Measurements from ENCODE around the gene EIF2D.

EIF2D gene

GRCh38 chr1:206572835-206573234, 39.4 kb downstream of the EIF2D start:
- DNase-seq (ENCODE audit: low spot score) (no peak), FAIRE-seq (no peak)

GRCh38 chr1:206570529-206570928, 41.7 kb downstream of the EIF2D start:
- DNase-seq (ENCODE audit: low spot score) = no peak
- no peak for FAIRE-seq

GRCh38 chr1:206569556-206569955, 42.7 kb downstream of the EIF2D start:
- no peak for DNase-seq (ENCODE audit: low spot score)
- no peak for FAIRE-seq

- DNase-seq (ENCODE audit: low spot score) (no peak), FAIRE-seq (no peak)
These were observed 43.4 kb downstream of the EIF2D start for GRCh38 chr1:206568779-206569352.

GRCh38 chr1:206568256-206568655, 44.0 kb downstream of the EIF2D start:
- DNase-seq (ENCODE audit: low spot score) (peak; percentile 52), FAIRE-seq (no peak)

GRCh38 chr1:206566999-206567398, 45.3 kb downstream of the EIF2D start:
- DNase-seq (ENCODE audit: low spot score) (no peak), FAIRE-seq (no peak)

- no peak for FAIRE-seq
- DNase-seq (ENCODE audit: low spot score) = no peak
These were observed 46.3 kb downstream of the EIF2D start for GRCh38 chr1:206565995-206566394.

GRCh38 chr1:206563367-206564207, 48.7 kb downstream of the EIF2D start:
- no peak for DNase-seq (ENCODE audit: low spot score)
- FAIRE-seq = no peak

- no peak for DNase-seq (ENCODE audit: low spot score)
- FAIRE-seq = no peak
These were observed 52.1 kb downstream of the EIF2D start for GRCh38 chr1:206560007-206560716.

GRCh38 chr1:206559672-206559995, 52.6 kb downstream of the EIF2D start:
- no peak for DNase-seq (ENCODE audit: low spot score)
- no peak for FAIRE-seq

GRCh38 chr1:206558794-206559671, 53.2 kb downstream of the EIF2D start:
- DNase-seq (ENCODE audit: low spot score) (no peak), FAIRE-seq (no peak)

- no peak for DNase-seq (ENCODE audit: low spot score)
- no peak for FAIRE-seq
These were observed 54.4 kb downstream of the EIF2D start for GRCh38 chr1:206557636-206558473.

GRCh38 chr1:206556750-206557635, 55.3 kb downstream of the EIF2D start:
- FAIRE-seq (no peak), DNase-seq (ENCODE audit: low spot score) (peak; percentile 76)

- FAIRE-seq (no peak), DNase-seq (ENCODE audit: low spot score) (no peak)
These were observed 56.1 kb downstream of the EIF2D start for GRCh38 chr1:206556047-206556749.

GRCh38 chr1:206555473-206555935, 56.8 kb downstream of the EIF2D start:
- DNase-seq (ENCODE audit: low spot score) (no peak), FAIRE-seq (no peak)

- no peak for FAIRE-seq
- DNase-seq (ENCODE audit: low spot score) = no peak
These were observed 57.4 kb downstream of the EIF2D start for GRCh38 chr1:206554701-206555472.

GRCh38 chr1:206554211-206554610, 58.1 kb downstream of the EIF2D start:
- FAIRE-seq = no peak
- DNase-seq (ENCODE audit: low spot score) = no peak

- DNase-seq (ENCODE audit: low spot score) (no peak), FAIRE-seq (no peak)
These were observed 60.3 kb downstream of the EIF2D start for GRCh38 chr1:206551986-206552326.
